ENCODE measurements around the gene TMC4. TPM values are rescaled to one million over a fixed set of nuclear protein-coding genes. Genes with fewer than 3 reads are reported as not detected.

TMC4 gene
- total and polyA plus RNA-seq, 7 experiments from 2014 or later = 0.20 to 5.9 (median 1.1) TPM; not detected in 3

- ATAC-seq (no peak), DNase-seq (no peak)
- H3K36me3 ChIP-seq (ENCODE audit: control insufficient read depth in 2 of 3, insufficient read depth in 3 of 3, low read length in 3 of 3) = peaks cover 0 to 9% (median 4%) of the 10 kb centered on the region in 3 experiments
- Mint-ChIP-seq H3K27me3 (no peaks in the 10 kb centered on the region), H3K36me3 (peaks cover 0 to 4% (median 0%) of the 10 kb centered on the region in 5 donors), H3K4me1 (peaks cover 40 to 71% (median 55%) of the 10 kb centered on the region in 7 donors), H3K4me3 (peak overlapping the region; percentile 80 to 98 (median 94)), H3K9me3 (peaks cover 0 to 9% (median 0%) of the 10 kb centered on the region in 11 donors), H3K27ac (peak overlapping the region in 8 of 9 donors; percentile 40 to 88 (median 71))
- H3K4me3 ChIP-seq (ENCODE audit: low read length) = peak overlapping the region; percentile 53
- no peaks in the 10 kb centered on the region for H3K9me3 ChIP-seq (ENCODE audit: control insufficient read depth in 2 of 3, low read length in 3 of 3)
- POLR2A ChIA-PET = interaction anchor here (0.5 to 1.1 kb wide), 3 partner anchors 26 to 40 kb away, joined by 3 read pairs; partner anchors contain the start of genes MBOAT7 and RPS9
- H3K27ac ChIP-seq (ENCODE audit: low read depth, low read length) = no peak overlapping the region
- peaks cover 26 to 39% of the 10 kb centered on the region in 2 donors for H3K4me1 ChIP-seq (ENCODE audit: control insufficient read depth in 2 of 2, insufficient read depth in 2 of 2, low read length in 2 of 2)
- intact Hi-C loops (cut with micrococcal nuclease) = loop anchor here in 1 of 2 donors (1.0 to 10.0 kb wide), 3 partner anchors 27 to 1492 kb away; partner anchors contain the start of genes RPS9 and U2AF2
- H3K27me3 ChIP-seq (ENCODE audit: control insufficient read depth in 2 of 2, insufficient read depth in 2 of 2, low read length in 2 of 2) = no peaks in the 10 kb centered on the region
- CTCF ChIA-PET = no interaction called here
Observed at GRCh38 chr19:54162884-54163283, 10.1 kb downstream of the TMC4 start.

- Mint-ChIP-seq H3K9me3 (peaks cover 0 to 9% (median 0%) of the 10 kb centered on the region in 11 donors), H3K36me3 (peaks cover 0 to 4% (median 0%) of the 10 kb centered on the region in 5 donors), H3K4me1 (peaks cover 40 to 71% (median 55%) of the 10 kb centered on the region in 7 donors), H3K27ac (peak overlapping the region; percentile 40 to 92 (median 68)), H3K4me3 (peak overlapping the region; percentile 80 to 98 (median 94)), H3K27me3 (no peaks in the 10 kb centered on the region)
- H3K4me1 ChIP-seq (ENCODE audit: control insufficient read depth in 2 of 2, insufficient read depth in 2 of 2, low read length in 2 of 2) = peaks cover 26 to 40% of the 10 kb centered on the region in 2 donors
- H3K4me3 ChIP-seq (ENCODE audit: low read length) = peak overlapping the region; percentile 53
- no peaks in the 10 kb centered on the region for H3K9me3 ChIP-seq (ENCODE audit: control insufficient read depth in 2 of 3, low read length in 3 of 3)
- intact Hi-C loops (cut with micrococcal nuclease) = loop anchor here in 1 of 2 donors (1.0 to 10.0 kb wide), 3 partner anchors 28 to 1492 kb away; partner anchors contain the start of genes RPS9 and U2AF2
- DNase-seq (peak; percentile 64 to 84 (median 80)), ATAC-seq (peak; percentile 37)
- no peaks in the 10 kb centered on the region for H3K27me3 ChIP-seq (ENCODE audit: control insufficient read depth in 2 of 2, insufficient read depth in 2 of 2, low read length in 2 of 2)
- H3K36me3 ChIP-seq (ENCODE audit: control insufficient read depth in 2 of 3, insufficient read depth in 3 of 3, low read length in 3 of 3) = peaks cover 0 to 14% (median 6%) of the 10 kb centered on the region in 3 experiments
- H3K27ac ChIP-seq (ENCODE audit: low read depth, low read length) = no peak overlapping the region
- POLR2A ChIA-PET = interaction anchor here (0.5 to 1.1 kb wide), 3 partner anchors 27 to 40 kb away, joined by 3 read pairs; partner anchors contain the start of genes MBOAT7 and RPS9
- CTCF ChIA-PET = no interaction called here
Observed at GRCh38 chr19:54162241-54162805, 10.6 kb downstream of the TMC4 start.

- intact Hi-C loops (cut with micrococcal nuclease) = loop anchor here in 1 of 2 donors (10.0 kb wide), 1 partner anchor 1494 kb away; the partner anchor contains the start of gene U2AF2
Observed at GRCh38 chr19:54160854-54161253, 12.1 kb downstream of the TMC4 start.

GRCh38 chr19:54160182-54160811, 12.7 kb downstream of the TMC4 start:
- H3K4me1 ChIP-seq (ENCODE audit: control insufficient read depth in 2 of 2, insufficient read depth in 2 of 2, low read length in 2 of 2) = peaks cover 28 to 48% of the 10 kb centered on the region in 2 donors
- H3K4me1 Mint-ChIP-seq = peaks cover 46 to 88% (median 65%) of the 10 kb centered on the region in 7 donors
- DNase-seq (peak in 1 of 9 donors; percentile 13), ATAC-seq (no peak)
- H3K27me3 Mint-ChIP-seq = no peaks in the 10 kb centered on the region
- peak overlapping the region; percentile 83 for H3K27ac ChIP-seq (ENCODE audit: low read depth, low read length)
- intact Hi-C loops (cut with micrococcal nuclease) = loop anchor here in 1 of 2 donors (10.0 kb wide), 1 partner anchor 1495 kb away; the partner anchor contains the start of gene U2AF2
- POLR2A ChIA-PET = interaction anchor here (0.6 to 11.2 kb wide), 12 partner anchors 10 to 1059 kb away, joined by 3 to 173 read pairs (median 9); partner anchors contain the start of genes CNOT3, MBOAT7, PRPF31 and RPS9
- H3K36me3 ChIP-seq (ENCODE audit: control insufficient read depth in 2 of 3, insufficient read depth in 3 of 3, low read length in 3 of 3) = peaks cover 10 to 35% (median 18%) of the 10 kb centered on the region in 3 experiments
- H3K9me3 Mint-ChIP-seq = peaks cover 0 to 9% (median 0%) of the 10 kb centered on the region in 11 donors
- H3K27ac Mint-ChIP-seq = peak overlapping the region; percentile 95 to 100 (median 99)
- peaks cover 5 to 10% (median 7%) of the 10 kb centered on the region in 5 donors for H3K36me3 Mint-ChIP-seq
- no peaks in the 10 kb centered on the region for H3K27me3 ChIP-seq (ENCODE audit: control insufficient read depth in 2 of 2, insufficient read depth in 2 of 2, low read length in 2 of 2)
- CTCF ChIA-PET = interaction anchor here (1.1 to 2.4 kb wide), 4 partner anchors 23 to 72 kb away, joined by 3 to 7 read pairs (median 4); partner anchors contain the start of genes CNOT3 and MBOAT7
- H3K9me3 ChIP-seq (ENCODE audit: control insufficient read depth in 2 of 3, low read length in 3 of 3) = no peaks in the 10 kb centered on the region
- H3K4me3 ChIP-seq (ENCODE audit: low read length) = peak overlapping the region; percentile 70
- H3K4me3 Mint-ChIP-seq = peak overlapping the region; percentile 91 to 100 (median 98)

More at GRCh38 chr19:54160854-54161253, 12.1 kb downstream of the TMC4 start:
- ATAC-seq (no peak), DNase-seq (no peak)
- Histone ChIP-seq H3K4me3 (ENCODE audit: low read length) (peak overlapping the region; percentile 70), H3K36me3 (ENCODE audit: control insufficient read depth in 2 of 3, insufficient read depth in 3 of 3, low read length in 3 of 3) (peaks cover 8 to 29% (median 17%) of the 10 kb centered on the region in 3 experiments), H3K27ac (ENCODE audit: low read depth, low read length) (peak overlapping the region; percentile 83), H3K27me3 (ENCODE audit: control insufficient read depth in 2 of 2, insufficient read depth in 2 of 2, low read length in 2 of 2) (no peaks in the 10 kb centered on the region), H3K9me3 (ENCODE audit: control insufficient read depth in 2 of 3, low read length in 3 of 3) (no peaks in the 10 kb centered on the region), H3K4me1 (ENCODE audit: control insufficient read depth in 2 of 2, insufficient read depth in 2 of 2, low read length in 2 of 2) (peaks cover 26 to 43% of the 10 kb centered on the region in 2 donors)
- peaks cover 5 to 9% (median 7%) of the 10 kb centered on the region in 5 donors for H3K36me3 Mint-ChIP-seq
- POLR2A ChIA-PET = interaction anchor here (0.6 to 11.2 kb wide), 5 partner anchors 14 to 1060 kb away, joined by 3 to 173 read pairs (median 19); partner anchors contain the start of genes CNOT3, MBOAT7, RPS9 and TSEN34
- no peaks in the 10 kb centered on the region for H3K27me3 Mint-ChIP-seq
- peak overlapping the region; percentile 62 to 100 (median 98) for H3K27ac Mint-ChIP-seq
- peaks cover 46 to 85% (median 66%) of the 10 kb centered on the region in 7 donors for H3K4me1 Mint-ChIP-seq
- H3K9me3 Mint-ChIP-seq = peaks cover 0 to 9% (median 0%) of the 10 kb centered on the region in 11 donors
- CTCF ChIA-PET = no interaction called here
- peak overlapping the region in 9 of 10 donors; percentile 68 to 100 (median 96) for H3K4me3 Mint-ChIP-seq

- Histone ChIP-seq H3K4me3 (ENCODE audit: low read length) (peak within 1 kb of the TSS; percentile 78), H3K27me3 (ENCODE audit: control insufficient read depth in 2 of 2, insufficient read depth in 2 of 2, low read length in 2 of 2) (no peaks in the 10 kb centered on the region), H3K36me3 (ENCODE audit: control insufficient read depth in 2 of 3, insufficient read depth in 3 of 3, low read length in 3 of 3) (peaks cover 10 to 42% (median 20%) of the 10 kb centered on the region in 3 experiments), H3K27ac (ENCODE audit: low read depth, low read length) (peak within 1 kb of the TSS; percentile 87), H3K9me3 (ENCODE audit: control insufficient read depth in 2 of 3, low read length in 3 of 3) (no peaks in the 10 kb centered on the region), H3K4me1 (ENCODE audit: control insufficient read depth in 2 of 2, insufficient read depth in 2 of 2, low read length in 2 of 2) (peaks cover 35 to 53% of the 10 kb centered on the region in 2 donors)
- DNase-seq (peak; percentile 80 to 100 (median 99)), ATAC-seq (peak; percentile 91)
- POLR2A ChIA-PET = interaction anchor here (0.5 to 11.2 kb wide), 15 partner anchors 10 to 292 kb away, joined by 3 to 173 read pairs (median 6); partner anchors contain the start of genes CNOT3, MBOAT7, MYADM and NDUFA3
- CTCF ChIA-PET = interaction anchor here (0.5 to 2.4 kb wide), 7 partner anchors 13 to 229 kb away, joined by 3 to 7 read pairs (median 3); partner anchors contain the start of genes CNOT3 and MBOAT7
- Mint-ChIP-seq H3K36me3 (peaks cover 5 to 16% (median 11%) of the 10 kb centered on the region in 5 donors), H3K4me3 (peak within 1 kb of the TSS; percentile 91 to 100 (median 98)), H3K9me3 (peaks cover 0 to 9% (median 0%) of the 10 kb centered on the region in 11 donors), H3K27ac (peak within 1 kb of the TSS; percentile 95 to 100 (median 99)), H3K4me1 (peaks cover 47 to 88% (median 65%) of the 10 kb centered on the region in 7 donors), H3K27me3 (no peaks in the 10 kb centered on the region)
- intact Hi-C loops (cut with micrococcal nuclease) = loop anchor here (1.0 to 10.0 kb wide), 11 partner anchors 22 to 1981 kb away; partner anchors contain the start of genes CNOT3 (in 2 of the 2), MYADM (in 2 of the 2), PRPF31 (in 2 of the 2) and TFPT (in 2 of the 2)
Observed at GRCh38 chr19:54159352-54160181, 13.4 kb downstream of the TMC4 start, which contains the start of gene LENG1. LENG1 (minus strand) TSS chr19:54159721; CDS start chr19:54159695, 26 bp downstream.
